GM20431 (cell line): ENCODE data around the gene CCDC184.
"Not testable (repeated sequence)": the region's sequence is repeated elsewhere in the genome, so short reads cannot be mapped to it uniquely, and the experiment has no call there.

Experiments
- in situ Hi-C: fragments of 300-500 bp; cut with MseI, MboI; formaldehyde crosslinking; loops from one replicate; pipeline ENCODE4 v1.15.0; 2020; ENCODE audit warnings: low sequenced_read_pairs; ENCODE audit not compliant: unreplicated experiment

CCDC184 gene

DNA sequence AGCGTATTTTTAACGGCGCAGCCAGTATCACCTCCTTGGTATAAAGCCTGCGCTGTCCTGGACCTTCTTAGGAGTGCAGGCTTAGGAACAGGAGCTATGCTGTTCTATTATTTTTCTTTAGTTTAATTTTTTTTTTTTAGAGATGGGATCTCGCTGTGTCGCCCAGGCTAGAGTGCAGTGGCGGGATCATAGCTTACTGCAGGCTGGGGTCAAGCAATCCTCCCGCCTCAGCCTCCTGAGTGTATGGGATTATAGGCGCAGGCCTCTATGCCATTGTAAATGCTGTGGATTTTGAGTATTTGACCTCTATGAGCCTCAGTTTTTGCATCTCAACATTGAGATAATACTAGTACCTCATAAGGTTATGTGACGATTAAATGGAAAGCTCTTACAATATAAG, 15.5 kb downstream of the CCDC184 start:
- in situ Hi-C loops, result no loop called here

DNA sequence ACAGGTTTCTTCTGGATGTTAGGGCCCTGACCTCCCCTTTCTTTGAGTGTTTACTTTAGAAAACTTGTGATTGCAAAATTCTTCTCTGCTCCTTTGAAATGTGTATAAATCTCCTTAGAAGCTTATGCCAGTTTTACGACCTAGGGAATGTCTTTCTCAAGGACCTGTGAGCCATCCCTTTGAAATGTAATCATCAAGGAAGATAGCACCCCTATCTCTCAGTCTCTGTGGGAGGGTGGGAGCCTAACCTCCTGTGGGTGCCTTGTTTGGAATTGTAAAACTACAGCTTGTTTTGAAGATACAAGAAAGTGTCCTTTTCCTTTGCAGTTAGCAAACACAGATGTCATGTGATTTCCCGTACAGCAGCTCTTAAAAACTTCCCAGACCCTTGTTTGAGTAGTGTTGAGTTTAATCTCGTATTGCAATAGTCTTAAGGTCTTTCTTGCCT, 16.4 kb downstream of the CCDC184 start:
- in situ Hi-C loops, result no loop called here

DNA sequence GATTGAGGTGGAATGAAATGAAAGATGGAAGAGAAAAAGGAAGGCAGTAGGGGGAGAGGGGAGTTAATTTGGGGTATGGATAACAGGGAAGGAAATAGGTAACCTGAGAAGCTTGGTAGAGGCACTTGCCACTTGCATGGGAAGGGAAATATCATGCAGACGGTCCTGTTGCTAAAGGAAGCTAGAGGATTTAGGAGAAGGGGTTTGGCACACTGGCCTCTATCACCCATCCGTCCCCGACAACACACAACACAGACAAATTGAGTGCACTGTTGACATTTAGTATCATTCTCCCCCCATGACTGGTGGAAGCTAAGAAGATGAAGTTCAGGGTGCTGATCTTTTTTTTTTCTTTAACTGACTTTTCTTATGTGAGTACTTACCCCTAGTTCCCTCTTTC, 17.6 kb downstream of the CCDC184 start:
- in situ Hi-C loops, result no loop called here

DNA sequence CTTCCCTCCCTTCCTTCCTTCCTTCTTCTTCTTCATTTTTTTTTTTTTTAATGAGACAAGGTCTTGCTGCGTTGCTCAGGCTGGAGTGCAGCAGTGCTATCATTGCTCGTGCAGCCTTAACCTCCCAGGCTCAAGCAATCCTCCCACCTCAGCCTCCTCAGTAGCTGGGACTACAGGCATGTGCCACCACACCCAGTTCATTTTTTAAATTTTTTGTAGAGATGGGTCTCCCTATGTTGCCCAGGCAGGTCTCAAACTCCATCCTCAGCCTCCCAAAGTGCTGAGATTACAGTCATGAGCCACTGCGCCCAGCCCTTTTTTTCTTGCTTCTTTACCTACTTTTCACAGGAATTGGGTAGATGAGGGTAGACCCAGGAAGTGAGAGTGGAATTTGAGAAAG, 18.1 kb downstream of the CCDC184 start:
- in situ Hi-C loops, result no loop called here

DNA sequence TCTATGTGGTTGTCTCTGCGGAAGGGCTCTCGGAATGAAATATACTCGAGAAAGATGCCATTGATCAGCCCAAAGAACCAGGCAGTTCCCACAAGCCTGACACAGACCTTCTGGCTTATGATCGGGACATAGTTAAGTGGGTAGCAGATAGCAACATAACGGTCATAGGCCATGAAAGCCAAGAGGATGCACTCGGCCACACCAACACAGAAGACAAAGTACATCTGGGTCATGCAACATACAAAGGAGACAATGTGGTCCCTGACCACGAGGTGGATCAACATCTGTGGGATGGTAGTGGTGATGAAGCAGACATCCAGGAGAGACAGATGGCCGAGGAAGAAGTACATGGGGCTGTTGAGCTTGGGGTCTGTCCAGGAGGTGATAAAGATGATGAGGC, 19.3 kb downstream of the CCDC184 start:
- in situ Hi-C loops, result no loop called here

DNA sequence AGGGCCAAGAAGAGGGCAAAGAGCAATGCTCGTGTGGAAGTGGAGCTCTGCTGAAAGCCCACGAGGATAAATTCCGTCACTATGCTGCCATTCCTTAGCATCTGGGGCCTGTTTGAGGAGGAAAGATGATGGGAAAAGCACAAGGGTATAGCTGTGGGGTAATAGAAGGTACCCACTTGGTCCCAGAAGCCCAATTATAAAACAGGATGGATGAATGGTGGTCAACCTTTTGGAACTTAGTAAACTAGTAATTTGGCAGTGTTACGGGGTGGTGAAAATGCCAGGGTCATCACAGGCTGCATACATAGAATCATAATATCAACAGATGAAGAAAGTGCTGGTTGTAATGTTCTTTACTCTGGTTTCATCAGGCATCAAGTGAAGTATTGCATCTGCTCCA, 19.7 kb downstream of the CCDC184 start, which contains the start of gene OR10AD1:
OR10AD1 (minus strand) TSS at position 101 of the 400 bp plus-strand sequence; CDS start at position 101, 0 bp downstream.
- in situ Hi-C loops, result no loop called here

DNA sequence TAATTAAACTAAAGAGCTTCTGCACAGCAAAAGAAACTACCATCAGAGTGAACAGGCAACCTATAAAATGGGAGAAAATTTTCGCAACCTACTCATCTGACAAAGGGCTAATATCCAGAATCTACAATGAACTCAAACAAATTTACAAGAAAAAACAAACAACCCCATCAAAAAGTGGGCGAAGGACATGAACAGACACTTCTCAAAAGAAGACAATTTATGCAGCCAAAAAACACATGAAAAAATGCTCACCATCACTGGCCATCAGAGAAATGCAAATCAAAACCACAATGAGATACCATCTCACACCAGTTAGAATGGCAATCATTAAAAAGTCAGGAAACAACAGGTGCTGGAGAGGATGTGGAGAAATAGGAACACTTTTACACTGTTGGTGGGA, 26.1 kb downstream of the CCDC184 start:
- in situ Hi-C loops, result not testable (repeated sequence)

DNA sequence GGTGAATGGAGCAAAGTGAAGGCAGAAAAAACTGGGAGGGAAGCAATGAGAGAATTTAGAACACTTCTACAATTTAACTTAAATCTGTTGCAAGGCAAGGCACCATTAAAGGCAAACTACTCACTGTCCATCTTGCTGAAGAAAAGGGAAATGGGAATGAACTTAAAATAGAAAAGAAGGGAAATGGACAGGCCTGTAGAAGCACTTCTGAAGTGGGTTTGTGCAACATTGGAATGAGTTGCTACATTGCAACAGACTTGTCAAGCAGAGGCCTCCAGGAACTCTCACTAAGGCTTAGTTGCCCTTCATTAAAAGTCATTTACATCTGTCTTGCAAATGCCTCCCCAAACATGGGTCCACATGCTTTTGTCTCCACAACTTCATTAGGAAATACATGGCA, 33.3 kb downstream of the CCDC184 start:
- in situ Hi-C loops, result no loop called here

DNA sequence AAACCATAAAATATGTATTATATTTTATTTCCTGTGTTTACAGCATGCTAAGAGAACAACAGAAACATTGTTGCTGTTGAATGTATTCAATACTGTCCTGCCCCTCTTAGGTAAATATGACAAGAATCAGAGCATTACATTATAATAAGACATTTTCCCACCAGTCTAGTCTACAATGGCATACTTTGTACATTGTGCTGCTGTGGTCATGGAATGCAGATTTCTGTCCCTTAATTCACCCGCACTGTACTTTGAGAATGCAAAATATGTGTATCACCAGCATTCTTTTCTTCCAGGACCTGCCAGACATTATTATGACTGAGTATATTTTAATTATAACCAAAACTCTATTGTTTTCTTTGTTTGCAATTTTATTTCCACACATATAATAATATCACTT, 36.2 kb downstream of the CCDC184 start:
- in situ Hi-C loops, result no loop called here

DNA sequence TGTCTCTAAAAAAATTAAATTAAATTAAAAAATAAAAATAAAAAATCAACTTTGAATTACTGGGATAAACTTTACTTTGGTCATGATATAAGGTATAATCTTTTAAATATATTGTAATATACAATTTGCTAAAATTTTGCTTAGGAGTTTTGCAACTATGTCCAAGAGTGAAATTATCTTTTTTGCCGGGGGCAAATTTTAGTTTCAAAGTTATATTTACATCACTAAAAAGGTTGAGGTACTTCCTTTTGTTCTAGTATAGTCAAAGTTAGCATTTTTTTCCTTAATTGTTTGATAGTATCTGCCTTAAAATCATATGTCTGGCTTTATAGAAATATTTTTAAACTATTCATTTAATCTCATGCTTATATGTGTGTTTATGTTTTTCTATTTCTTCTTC, 37.3 kb downstream of the CCDC184 start:
- in situ Hi-C loops, result no loop called here

DNA sequence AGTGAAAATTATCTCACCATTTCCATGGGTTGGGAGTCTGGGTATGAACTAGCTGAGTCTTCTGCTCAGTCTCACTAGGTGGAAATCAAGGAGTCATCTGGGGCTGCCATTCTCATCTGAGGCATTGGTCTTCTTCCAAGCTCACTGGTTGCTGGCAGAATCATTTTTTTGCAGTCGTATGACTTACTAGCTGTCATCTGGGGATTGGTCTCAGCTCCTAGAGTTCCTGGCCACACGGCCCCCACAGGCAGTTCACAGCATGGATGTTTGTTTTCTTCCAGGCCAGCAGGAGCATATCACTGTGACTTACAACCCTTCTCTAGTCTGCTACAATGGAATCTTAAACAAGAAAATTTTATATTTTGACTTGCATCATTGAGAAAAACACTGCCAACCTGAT, 38.2 kb downstream of the CCDC184 start:
- in situ Hi-C loops, result no loop called here

DNA sequence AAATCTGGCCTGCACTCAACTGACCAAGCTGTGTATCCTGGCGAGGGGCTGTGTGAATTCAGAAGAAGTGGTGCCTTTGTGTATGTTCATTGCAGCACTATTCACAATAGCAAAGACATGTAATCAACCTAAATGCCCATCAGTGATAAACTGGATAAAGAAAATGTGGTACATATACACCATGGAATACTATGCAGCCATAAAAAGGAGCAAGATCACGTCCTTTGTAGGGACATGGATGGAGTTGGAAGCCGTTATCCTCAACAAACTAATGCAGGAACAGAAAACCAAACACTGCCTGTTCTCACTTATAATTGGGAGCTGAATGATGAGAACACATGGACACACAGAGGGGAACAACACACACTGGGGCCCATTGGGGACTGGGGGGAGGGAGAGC, 41.1 kb downstream of the CCDC184 start:
- in situ Hi-C loops, result not testable (repeated sequence)

DNA sequence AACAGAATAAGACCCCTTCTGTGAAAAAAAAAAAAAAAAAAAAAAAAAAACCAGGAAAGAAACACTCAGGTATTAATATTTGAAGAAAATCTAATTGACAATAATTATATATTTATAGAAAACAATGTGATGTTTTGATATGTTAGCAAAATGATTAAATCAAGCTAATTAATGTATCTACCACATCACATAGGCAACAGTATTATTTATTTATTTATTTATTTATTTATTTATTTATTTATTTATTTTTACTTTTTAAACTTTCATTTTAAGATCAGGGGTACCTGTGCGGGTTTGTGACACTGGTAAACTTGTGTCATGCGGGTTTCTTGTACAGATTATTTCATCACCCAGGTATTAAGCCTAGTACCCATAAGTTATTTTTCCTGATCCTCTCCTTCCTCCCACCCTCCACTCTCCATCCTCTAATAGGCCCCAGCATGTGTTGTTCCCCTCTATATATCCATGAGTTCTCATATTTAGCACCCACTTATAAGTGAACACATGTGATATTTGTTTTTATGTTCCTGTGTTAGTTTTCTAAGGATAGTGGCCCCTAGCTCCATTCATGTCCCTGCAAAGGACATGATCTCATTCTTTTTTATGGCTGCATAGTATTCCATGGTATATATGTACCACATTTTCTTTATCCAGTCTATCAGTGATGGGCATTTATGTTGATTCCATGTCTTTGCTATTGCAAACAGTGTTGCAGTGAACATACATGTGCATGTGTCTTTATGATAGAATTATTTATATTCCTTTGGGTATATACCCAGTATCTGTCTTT, 47.9 kb downstream of the CCDC184 start:
- in situ Hi-C loops, result not testable (repeated sequence)
